HCT116 (cell line): ENCODE results near the gene LSM4. TPM values are rescaled to one million over a fixed set of nuclear protein-coding genes. Genes with fewer than 3 reads are reported as not detected.
A peak's percentile ranks its signal among the peaks of the same experiment; 100 is the strongest.
"Not testable (repeated sequence)": the region's sequence is repeated elsewhere in the genome, so short reads cannot be mapped to it uniquely, and the experiment has no call there.

Source experiments
- ATAC-seq: fragments of 200-7000 bp; cut with Tn5 transposase; 2 replicates; pipeline ENCODE4 v1.9.1; 2020; ENCODE audit warnings: mild to moderate bottlenecking, moderate library complexity
- BruUV-seq: library from RNA; stranded (reverse); fragments of 400-500 nt; replicated peaks from 2 replicates; lab custom pipeline; 2021; lab: Mats Ljungman, UMichigan
- CTCF ChIA-PET: fragments of 300-600 bp; sonication (Branson Sonifier 250); formaldehyde crosslinking; loops from one replicate; lab custom pipeline; 2021; ENCODE audit warnings: antibody characterized with exemption; lab: Charles Lee
- POLR2A ChIA-PET: fragments of 300-600, 350-600 bp; sonication (Branson Sonifier 250); formaldehyde crosslinking; loops from one replicate; lab custom pipeline; 2021; ENCODE audit warnings: antibody characterized with exemption; lab: Charles Lee
- RAD21 ChIA-PET, 2 experiments: fragments of 300-600 bp; sonication (Branson Sonifier 250); formaldehyde crosslinking; loops; one replicate each; lab custom pipeline; 2023; ENCODE audit warnings: low total read pairs in 2 of 2; ENCODE audit not compliant: uncharacterized antibody in 2 of 2, unreplicated experiment in 2 of 2, low non-redundant PET in 1 of 2; lab: Charles Lee
- DNase-seq: peaks from one replicate; pipeline ENCODE4 v3.0.0-alpha.2; 2010; ENCODE audit warnings: low read depth, low spot score
- H2AFZ ChIP-seq: fragments of 200-600 bp; shearing (Covaris generic), sonication (generic); 2 replicates; pipeline ENCODE4 v1.6.1; 2017; ENCODE audit warnings: low read depth, mixed run types, mixed read lengths, antibody characterized with exemption, low read length; ENCODE audit not compliant: poor library complexity, severe bottlenecking
- H3K27ac ChIP-seq: 2 replicates; pipeline ENCODE4 v1.5.1; 2012; ENCODE audit warnings: low read depth, low read length
- H3K27me3 ChIP-seq: fragments of 200-600 bp; sonication (generic); 2 replicates; pipeline ENCODE4 v1.6.1; 2016; ENCODE audit warnings: mixed run types, low read length, mixed read lengths; ENCODE audit not compliant: insufficient read depth
- H3K36me3 ChIP-seq, 2 experiments: fragments of 200-500 bp in 1 of 2; fragments of 200-600 bp in 1 of 2; sonication (Bioruptor generic) in 1 of 2; sonication (generic) in 1 of 2; 2 replicates each; pipeline versions ENCODE4 v1.5.1 to v1.6.1; 2014 to 2016; ENCODE audit warnings: low read length in 2 of 2, inconsistent platforms in 1 of 2, mixed read lengths in 1 of 2, mixed run types in 1 of 2; ENCODE audit not compliant: insufficient read depth in 2 of 2, control insufficient read depth in 1 of 2
- H3K4me1 ChIP-seq, 2 experiments: fragments of 200-600 bp in 1 of 2; sonication (generic) in 1 of 2; 2 replicates each; pipeline versions ENCODE4 v1.5.1 to v1.6.1; 2012 to 2017; ENCODE audit warnings: low read length in 2 of 2, inconsistent platforms in 1 of 2, mild to moderate bottlenecking in 1 of 2, mixed read lengths in 1 of 2, mixed run types in 1 of 2, moderate library complexity in 1 of 2; ENCODE audit not compliant: insufficient read depth in 2 of 2, control insufficient read depth in 1 of 2
- H3K4me2 ChIP-seq: fragments of 200-600 bp; sonication (generic); 2 replicates; pipeline ENCODE4 v1.6.1; 2017; ENCODE audit warnings: mixed run types, low read length, mixed read lengths
- H3K4me3 ChIP-seq, 2 experiments: fragments of 200-600 bp in 1 of 2; sonication (generic) in 1 of 2; replicated peaks in 1 of 2; 2 replicates each; pipeline ENCODE4 v1.5.1; 2011 to 2016; ENCODE audit warnings: low read length in 2 of 2, control low read depth in 1 of 2, low read depth in 1 of 2, mild to moderate bottlenecking in 1 of 2, mixed read lengths in 1 of 2, mixed run types in 1 of 2
- H3K79me2 ChIP-seq: fragments of 200-600 bp; sonication (generic); 2 replicates; pipeline ENCODE4 v1.6.1; 2017; ENCODE audit warnings: mild to moderate bottlenecking, mixed run types, low read length, moderate library complexity, mixed read lengths; ENCODE audit not compliant: insufficient read depth
- H3K9ac ChIP-seq: fragments of 200-600 bp; sonication (generic); 2 replicates; pipeline ENCODE4 v1.6.1; 2016; ENCODE audit warnings: low read length, mixed read lengths
- H3K9me2 ChIP-seq: fragments of 200-600 bp; sonication (generic), shearing (Covaris generic); 2 replicates; pipeline ENCODE4 v1.6.1; 2017; ENCODE audit warnings: mixed run types, mild to moderate bottlenecking, moderate library complexity; ENCODE audit not compliant: insufficient read depth
- H3K9me3 ChIP-seq, 2 experiments: fragments of 200-500 bp in 1 of 2; fragments of 200-600 bp in 1 of 2; sonication (Bioruptor generic) in 1 of 2; sonication (generic) in 1 of 2; 2 replicates each; pipeline ENCODE4 v1.6.1; 2014 to 2017; ENCODE audit warnings: low read length in 2 of 2, mixed read lengths in 2 of 2, inconsistent platforms in 1 of 2, low read depth in 1 of 2, mild to moderate bottlenecking in 1 of 2, mixed run types in 1 of 2, moderate library complexity in 1 of 2; ENCODE audit not compliant: control insufficient read depth in 1 of 2, insufficient read depth in 1 of 2
- H4K20me1 ChIP-seq: fragments of 200-600 bp; sonication (generic), shearing (Covaris generic); 2 replicates; pipeline ENCODE4 v1.6.1; 2017; ENCODE audit warnings: mixed run types, mild to moderate bottlenecking, moderate library complexity; ENCODE audit not compliant: insufficient read depth
- TCF7L2 ChIP-seq: IDR thresholded peaks from 2 replicates; pipeline ENCODE4 v1.7.0; 2011; ENCODE audit warnings: borderline replicate concordance, inconsistent platforms; ENCODE audit not compliant: insufficient read depth, insufficient read length; ENCODE audit errors: extremely low read depth
- intact Hi-C: fragments of 100-400 bp; cut with micrococcal nuclease; formaldehyde crosslinking; loops from 2 replicates; pipeline ENCODE4 v1.10.0; 2022
- total RNA-seq: library from RNA; stranded (reverse); gene quantifications from one replicate; pipeline ENCODE4 v1.2.1, GENCODE V29; 2021; ENCODE audit not compliant: unreplicated experiment
- TF ChIP-seq, protein P1 (sequence below): IDR thresholded peaks from 2 replicates; pipeline ENCODE4 v1.6.1; 2011; ENCODE audit warnings: mild to moderate bottlenecking, low read length, moderate library complexity; ENCODE audit not compliant: insufficient replicate concordance; ENCODE audit errors: extremely low read depth

The LSM4 gene
- total RNA-seq, 1 experiment from 2014 or later = 400 TPM

GRCh38 chr19:18364826-18365528, 42.1 kb upstream of the LSM4 start (continued):
- TF ChIP-seq, protein P1, sequence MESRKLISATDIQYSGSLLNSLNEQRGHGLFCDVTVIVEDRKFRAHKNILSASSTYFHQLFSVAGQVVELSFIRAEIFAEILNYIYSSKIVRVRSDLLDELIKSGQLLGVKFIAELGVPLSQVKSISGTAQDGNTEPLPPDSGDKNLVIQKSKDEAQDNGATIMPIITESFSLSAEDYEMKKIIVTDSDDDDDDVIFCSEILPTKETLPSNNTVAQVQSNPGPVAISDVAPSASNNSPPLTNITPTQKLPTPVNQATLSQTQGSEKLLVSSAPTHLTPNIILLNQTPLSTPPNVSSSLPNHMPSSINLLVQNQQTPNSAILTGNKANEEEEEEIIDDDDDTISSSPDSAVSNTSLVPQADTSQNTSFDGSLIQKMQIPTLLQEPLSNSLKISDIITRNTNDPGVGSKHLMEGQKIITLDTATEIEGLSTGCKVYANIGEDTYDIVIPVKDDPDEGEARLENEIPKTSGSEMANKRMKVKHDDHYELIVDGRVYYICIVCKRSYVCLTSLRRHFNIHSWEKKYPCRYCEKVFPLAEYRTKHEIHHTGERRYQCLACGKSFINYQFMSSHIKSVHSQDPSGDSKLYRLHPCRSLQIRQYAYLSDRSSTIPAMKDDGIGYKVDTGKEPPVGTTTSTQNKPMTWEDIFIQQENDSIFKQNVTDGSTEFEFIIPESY = no peak
- peak; percentile 92 for TF ChIP-seq TCF7L2

DNA sequence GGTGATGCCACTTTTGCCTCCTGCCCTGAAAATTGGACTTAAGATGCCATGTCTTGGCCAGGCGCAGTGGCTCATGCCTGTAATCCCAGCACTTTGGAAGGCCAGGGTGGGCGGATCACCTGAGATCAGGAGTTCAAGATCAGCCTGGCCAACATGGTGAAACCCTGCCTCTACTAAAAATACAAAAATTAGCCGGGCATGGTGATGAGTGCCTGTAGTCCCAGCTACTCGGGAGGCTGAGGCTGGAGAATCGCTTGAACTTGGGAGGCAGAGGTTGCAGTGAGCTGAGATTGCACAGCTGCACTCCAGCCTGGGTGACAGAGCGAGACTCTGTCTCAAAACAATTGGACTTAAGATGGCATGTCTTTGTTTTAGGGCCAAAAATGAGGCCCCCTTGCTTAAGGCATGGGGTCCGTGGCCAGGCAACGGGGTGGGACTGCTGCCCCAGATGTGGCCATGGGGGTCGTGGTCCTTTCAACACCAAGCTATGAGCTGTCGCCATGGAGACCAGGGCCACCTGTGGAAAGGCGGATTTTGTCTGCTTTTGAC, 41.5 kb upstream of the LSM4 start:
- peak; percentile 34 for ATAC-seq
- H3K79me2 ChIP-seq, RAD21 ChIA-PET, intact Hi-C loops, H2AFZ ChIP-seq, H3K27me3 ChIP-seq, DNase-seq, H3K36me3 ChIP-seq, H3K9me2 ChIP-seq, H3K9me3 ChIP-seq, H4K20me1 ChIP-seq: not testable (repeated sequence)
- ChIA-PET CTCF (interaction anchor here (0.7 to 1.1 kb wide), 3 partner anchors 22 to 85 kb away, joined by 3 to 5 read pairs (median 3); partner anchors contain the start of gene GDF15), POLR2A (interaction anchor here (0.9 to 9.1 kb wide), 7 partner anchors 9 to 84 kb away, joined by 3 to 58 read pairs (median 5); partner anchors contain the start of gene GDF15)
- H3K9ac ChIP-seq = peak overlapping the region; percentile 63
- TSS peak; percentile 98 for BruUV-seq
- H3K4me2 ChIP-seq = peak overlapping the region; percentile 64
- H3K4me3 ChIP-seq = peak overlapping the region in 1 of 2 experiments; percentile 22; a peak in 2 of 4 replicates
- peak overlapping the region; percentile 99 for H3K27ac ChIP-seq
- peaks cover 51 to 66% of the 10 kb centered on the region in 2 experiments for H3K4me1 ChIP-seq
